Measurements from ENCODE around the gene VAV3. TPM values are rescaled to one million over a fixed set of nuclear protein-coding genes. Genes with fewer than 3 reads are reported as not detected.

Gene VAV3
- total and polyA plus RNA-seq, 2 of the 8 experiments (the other 6 are each of a cell fraction or from before 2014, with no cell fraction given): 2.9 to 7.9 TPM

DNA sequence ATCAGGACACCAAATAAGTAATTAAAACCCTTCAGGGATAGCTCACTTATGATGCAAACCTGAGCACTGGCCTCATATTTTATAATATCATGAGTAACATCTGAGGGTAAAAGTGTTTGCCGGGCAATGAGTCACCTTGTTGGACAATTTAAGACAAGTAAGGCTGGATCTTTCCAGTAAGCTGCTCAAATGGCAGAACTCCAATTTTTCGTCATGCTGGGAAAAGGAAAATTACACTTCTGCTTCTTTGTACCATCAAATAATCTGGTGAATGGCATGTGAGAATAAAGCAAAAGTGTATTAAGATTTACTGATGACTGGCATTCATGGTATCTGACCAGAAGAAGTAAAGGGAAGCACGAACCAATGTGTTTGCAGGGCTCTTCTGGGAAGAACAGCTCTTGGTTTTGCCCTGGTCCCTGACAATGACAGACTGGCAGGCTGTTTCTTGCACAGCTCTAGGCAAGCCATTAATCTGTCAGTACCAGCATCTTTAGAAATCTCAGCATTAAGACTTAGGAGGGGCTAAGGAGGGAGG lies 392.2 kb downstream of the VAV3 start (continued):
- no peak for TF ChIP-seq RNF2 (IDR thresholded peaks at IDR 0.05; ENCODE audit: borderline replicate concordance, low read depth, low read length, missing control alignments, poor library complexity, severe bottlenecking)
- TF ChIP-seq ZNF274 (IDR thresholded peaks at IDR 0.05; ENCODE audit: borderline replicate concordance, extremely low read depth, low read length): no peak
- TF ChIP-seq JUND (IDR thresholded peaks at IDR 0.05; ENCODE audit: low read length): no peak
